HG02852 (cell line): ENCODE data around the gene H19.

Experiments used
- ATAC-seq: cut with Tn5 transposase; IDR thresholded peaks from one replicate; pipeline ENCODE4 v1.9.1; 2021; ENCODE audit warnings: mild to moderate bottlenecking, moderate library complexity; ENCODE audit not compliant: unreplicated experiment

The H19 gene

DNA sequence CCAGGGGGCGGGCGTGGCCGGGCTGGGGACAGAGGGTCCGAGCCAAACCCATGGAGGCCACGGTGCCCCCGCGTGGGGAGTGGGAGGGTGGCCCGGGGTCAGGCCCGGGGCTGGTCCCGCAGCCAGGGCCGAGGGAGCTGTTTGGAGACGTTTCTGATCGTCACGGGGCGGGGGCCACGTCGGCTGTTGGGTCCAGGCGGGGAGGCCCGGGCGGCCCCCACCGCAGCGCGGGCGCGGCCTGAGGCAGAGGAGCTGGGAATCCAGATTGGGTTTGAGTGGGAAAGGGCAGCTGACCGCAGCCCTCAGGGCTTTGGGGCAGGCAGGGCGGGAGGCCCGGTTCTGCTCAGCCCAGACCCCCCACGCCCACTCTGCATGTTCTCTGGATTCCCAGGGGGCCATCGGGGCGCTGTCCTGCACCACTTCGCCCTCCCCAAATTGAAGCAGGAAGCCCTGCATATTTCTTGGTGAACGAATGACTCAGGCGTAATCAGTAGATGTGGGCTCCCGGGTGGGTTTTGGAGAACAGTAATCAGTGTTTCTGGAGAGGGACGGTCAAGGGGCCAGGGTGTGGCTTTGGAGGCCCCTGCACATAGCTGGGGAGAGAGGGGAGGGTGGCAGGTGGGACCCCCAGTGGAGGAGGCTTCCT lies 49.9 kb downstream of the H19 start:
- ATAC-seq = no peak

DNA sequence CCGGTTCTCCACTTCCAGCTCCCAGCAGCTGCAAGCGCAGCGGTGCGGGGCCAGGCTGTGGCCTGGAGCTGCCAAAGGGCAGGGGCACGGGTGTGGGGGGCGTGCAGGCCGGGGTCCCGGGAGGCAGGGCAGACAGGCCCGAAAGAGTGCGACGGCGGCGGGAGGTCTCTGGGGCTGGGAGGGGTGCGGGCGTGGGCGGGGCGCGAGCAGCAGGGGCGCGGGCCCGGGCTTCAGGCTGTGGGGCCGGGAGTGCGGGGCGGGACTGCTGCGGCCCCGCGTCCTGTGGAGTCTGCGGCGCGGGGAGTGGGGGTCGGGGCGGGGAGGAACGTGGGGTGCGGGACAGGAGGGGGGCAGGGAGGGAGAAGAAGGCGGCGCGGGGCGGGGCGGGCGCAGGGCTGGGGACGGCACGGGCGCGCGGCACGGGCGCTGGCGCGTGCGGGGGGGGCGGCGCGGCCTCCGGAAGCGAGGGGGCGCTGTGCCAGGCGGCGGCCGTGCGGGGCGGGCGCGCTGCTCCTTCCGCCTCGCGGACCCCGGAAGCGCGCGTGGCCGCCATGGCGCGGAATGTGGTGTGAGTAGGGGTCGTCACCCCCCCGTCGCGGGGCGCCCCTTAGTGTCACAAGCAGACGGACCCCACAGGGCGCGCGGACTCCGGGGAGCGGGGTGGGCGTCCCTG lies 50.7 kb downstream of the H19 start, which contains the start of gene MRPL23:
Gene MRPL23 (plus strand): TSS at position 521 of the 673 bp plus-strand sequence. CDS start 31 bp downstream, at position 552.
- ATAC-seq = no peak
